ACHN (cell line): ENCODE data around the gene NET1.
"Not testable (repeated sequence)": the region's sequence is repeated elsewhere in the genome, so short reads cannot be mapped to it uniquely, and the experiment has no call there.

ENCODE experiments used
- DNase-seq: peaks from one replicate; pipeline ENCODE4 v3.0.0-alpha.2; 2015
- in situ Hi-C: cut with HindIII; loops from 2 replicates; pipeline ENCODE4 v1.10.0; 2017; ENCODE audit warnings: low sequenced_read_pairs, low pct_ligation_motif_present, low pct_unique_long_range_greater_than_20kb

NET1 gene

DNA sequence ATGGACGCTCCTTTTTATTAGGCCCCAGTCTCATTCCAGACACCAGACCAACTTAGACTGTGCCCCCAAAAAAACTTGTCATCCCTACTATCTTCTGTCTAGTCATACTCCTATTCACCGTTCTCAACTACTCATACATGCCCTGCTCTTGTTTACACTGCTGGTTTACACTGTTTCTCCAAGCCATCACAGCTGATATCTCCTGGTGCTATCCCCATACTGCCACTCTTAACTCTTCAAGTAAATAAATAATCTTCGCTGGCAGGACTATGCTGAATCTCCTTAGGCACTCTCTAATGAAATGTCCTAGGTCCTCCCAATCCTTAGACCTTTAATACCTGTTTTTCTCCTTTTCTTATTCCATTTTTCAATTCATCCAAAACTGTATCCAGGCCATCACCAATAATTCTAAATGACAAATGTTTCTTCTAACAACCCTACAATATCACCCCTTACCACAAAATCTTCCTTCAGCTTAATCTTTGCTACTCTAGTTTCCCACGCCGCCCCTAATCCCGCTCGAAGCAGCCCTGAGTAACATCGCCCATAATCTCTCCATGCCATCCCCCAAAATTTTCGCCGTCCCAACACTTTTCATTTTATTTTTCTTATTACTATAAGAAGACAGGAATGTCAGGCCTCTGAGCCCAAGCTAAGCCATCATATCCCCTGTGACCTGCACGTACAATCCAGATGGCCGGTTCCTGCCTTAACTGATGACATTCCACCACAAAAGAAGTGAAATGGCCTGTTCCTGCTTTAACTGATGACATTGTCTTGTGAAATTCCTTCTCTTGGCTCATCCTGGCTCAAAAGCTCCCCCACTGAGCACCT lies 63.8 kb downstream of the NET1 start:
- in situ Hi-C loops, DNase-seq: not testable (repeated sequence)

DNA sequence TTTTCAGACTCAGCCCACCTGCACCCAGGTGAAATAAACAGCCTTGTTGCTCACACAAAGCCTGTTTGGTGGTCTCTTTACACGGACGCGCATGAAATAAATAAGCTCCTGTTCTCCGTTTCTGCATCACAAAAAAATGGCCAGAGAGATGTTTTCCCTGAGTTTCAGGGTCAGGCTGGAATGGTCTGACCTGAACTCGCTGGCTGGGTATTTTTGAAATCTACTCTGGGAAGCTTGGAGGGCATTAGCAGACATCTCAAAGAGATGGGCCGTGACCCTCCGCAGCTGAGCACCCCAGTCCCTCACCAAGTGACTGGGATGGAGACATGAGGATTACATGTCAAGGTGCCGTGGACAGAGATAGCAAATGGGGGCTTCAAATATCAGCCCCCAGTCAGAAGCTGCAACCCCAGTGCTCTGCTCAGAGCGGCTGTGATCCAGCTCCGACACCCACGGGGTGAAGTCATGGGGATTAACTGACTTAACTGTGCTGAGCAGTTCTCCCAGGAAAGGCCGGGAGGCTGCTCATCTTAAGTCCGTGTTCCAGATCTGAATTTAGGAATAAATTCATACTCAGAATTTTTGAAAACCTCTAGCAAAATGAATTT lies 64.7 kb downstream of the NET1 start:
- no peak for DNase-seq
- in situ Hi-C loops = no loop called here

DNA sequence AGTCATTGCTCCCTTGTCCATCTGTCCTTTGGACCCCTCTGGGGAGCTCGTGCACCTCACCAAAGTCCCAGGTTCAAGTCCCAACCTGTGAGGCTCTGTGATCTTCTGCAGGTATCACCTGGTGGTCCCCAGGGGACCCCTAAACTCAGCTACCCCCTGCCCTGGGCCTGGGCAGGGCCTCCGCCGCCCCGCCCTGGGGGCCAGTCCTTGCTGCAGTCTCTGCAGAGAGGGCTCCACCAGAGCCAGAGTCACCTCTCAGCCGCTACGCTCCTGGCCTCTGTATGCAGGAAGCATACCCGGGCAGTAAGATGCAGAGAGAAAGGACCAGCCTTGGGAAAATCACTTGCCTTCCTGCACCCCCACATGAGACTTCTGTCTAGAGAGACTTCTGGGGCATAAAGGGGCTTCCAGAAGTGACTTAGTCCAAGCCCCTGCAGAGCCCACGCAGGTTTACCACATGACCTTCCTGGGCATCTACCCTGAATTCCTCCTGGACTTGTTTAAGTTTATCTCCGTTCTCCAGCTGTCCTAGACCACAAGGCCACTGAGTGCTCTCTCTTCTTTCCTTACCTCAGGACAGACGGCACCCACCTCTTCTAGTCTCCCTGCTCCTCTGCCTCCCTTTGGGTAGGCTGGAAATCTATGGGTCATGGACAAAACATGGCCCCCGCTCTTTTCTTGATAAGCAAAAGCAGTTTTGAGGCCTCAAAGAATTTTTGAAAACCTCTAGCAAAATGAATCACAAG lies 65.8 kb downstream of the NET1 start:
- DNase-seq = no peak
- in situ Hi-C loops = no loop called here

DNA sequence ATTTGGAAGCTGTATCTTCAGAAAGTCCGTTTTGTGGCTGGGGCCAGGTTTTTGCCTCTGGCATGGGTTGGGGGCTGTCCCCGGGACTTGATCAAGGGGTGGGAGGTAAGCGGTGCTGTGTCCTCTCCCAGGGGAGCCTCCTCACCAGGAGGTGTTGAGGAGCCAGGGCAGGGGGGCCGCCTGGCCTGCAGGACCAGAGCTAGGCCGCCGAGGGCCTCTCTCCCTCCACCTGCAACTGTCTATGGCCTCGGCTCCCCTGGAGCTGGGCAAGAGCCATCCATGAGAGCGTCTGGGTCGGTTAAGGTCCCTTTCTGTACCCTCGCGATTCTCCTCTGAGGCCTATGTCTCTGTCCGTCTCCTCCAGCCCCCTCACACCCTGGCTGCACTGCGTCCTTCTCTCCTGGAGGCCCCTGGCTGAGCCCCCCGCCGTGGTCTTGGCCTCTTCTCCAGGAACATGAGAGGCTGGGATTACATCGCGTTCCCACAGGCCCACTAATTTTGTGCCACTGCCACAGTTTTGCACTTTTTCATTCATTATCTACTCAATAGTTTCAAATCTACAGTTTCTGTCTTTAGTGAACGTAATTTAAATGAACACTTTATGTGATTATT lies 66.4 kb downstream of the NET1 start:
- in situ Hi-C loops = no loop called here
- no peak for DNase-seq

DNA sequence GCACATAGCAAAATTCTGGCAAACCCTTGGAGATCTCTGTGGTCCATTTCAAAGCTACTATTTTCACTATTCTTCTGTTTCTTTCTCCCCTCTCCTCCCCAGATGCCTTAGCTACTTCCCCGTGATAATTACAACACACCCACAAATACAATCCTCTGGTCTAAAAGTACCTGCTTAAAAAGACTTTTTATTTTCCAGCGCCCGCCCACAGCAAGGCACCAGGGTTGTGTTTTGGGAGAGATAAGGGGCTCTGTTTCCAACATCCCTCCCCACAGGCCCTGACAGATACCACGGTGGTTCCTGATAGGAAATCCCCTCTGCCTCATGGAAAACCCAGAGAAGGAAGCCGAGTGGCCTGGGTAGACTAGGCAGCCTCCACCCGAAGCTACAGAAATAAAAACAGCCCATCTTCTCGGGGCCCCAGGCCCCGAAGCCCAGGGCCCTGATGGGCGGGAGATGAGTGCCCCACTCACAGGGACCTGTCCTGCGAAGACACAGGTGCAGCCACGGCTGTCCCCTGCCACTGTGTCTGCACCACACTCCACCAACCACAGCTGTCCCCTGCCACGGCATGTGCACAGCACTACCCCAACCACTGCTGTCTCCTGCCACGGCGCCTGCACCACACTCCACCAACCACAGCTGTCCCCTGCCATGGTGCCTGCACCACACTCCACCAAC lies 67.3 kb downstream of the NET1 start:
- DNase-seq = no peak
- in situ Hi-C loops = no loop called here

DNA sequence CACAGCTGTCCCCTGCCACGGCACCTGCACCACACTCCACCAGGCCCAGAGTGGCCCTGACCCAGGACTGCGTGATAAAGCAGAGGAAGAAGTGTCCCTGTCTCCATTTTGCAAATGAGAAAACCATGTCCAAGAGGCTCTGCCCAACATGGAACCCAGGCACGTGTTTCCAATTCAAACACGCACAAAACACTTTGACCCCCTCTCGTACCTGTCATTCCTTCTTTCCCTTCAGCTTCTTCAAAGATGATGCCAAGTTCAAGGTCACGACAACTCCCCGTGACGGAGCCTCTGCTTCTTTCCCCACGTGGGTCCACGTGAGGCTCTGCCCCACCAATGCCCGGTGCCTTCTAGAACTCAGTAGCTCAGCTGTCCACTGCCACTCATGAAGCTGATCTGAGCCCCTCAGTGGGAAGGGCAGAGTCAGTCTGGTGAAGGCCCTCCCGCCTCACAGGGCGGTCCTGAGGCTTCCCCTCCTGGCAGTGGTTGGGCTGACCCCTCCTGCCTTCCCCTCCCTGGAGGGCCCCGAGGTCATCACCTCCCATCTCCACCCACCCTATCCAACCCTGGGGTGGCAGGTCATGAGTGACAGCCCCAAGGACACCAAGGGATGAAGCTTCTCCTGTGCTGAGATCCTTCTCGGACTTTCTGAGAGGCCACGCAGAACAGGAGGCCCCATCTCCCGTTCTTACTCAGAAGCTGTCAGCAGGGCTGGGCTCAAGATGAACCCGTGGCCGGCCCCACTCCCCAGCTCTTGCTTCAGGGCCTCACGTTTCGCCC lies 68.0 kb downstream of the NET1 start:
- no peak for DNase-seq
- in situ Hi-C loops = no loop called here

DNA sequence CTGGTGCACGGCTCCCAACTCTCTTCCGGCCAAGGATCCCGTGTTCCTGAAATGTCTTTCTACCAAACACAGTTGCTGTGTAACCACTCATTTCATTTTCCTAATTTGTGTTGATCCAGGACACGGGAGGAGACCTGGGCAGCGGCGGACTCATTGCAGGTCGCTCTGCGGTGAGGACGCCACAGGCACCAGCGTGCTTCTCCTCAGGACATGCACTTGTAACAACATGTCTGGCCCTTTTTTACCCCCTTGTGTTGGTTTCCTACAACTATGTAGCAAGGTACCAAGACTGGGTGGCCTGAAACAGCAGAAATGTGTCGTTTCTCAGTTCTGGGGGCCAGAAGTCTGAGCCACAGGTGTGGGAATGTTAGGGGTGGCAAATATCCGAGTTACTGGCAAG lies 68.8 kb downstream of the NET1 start:
- in situ Hi-C loops = no loop called here
- DNase-seq = no peak

DNA sequence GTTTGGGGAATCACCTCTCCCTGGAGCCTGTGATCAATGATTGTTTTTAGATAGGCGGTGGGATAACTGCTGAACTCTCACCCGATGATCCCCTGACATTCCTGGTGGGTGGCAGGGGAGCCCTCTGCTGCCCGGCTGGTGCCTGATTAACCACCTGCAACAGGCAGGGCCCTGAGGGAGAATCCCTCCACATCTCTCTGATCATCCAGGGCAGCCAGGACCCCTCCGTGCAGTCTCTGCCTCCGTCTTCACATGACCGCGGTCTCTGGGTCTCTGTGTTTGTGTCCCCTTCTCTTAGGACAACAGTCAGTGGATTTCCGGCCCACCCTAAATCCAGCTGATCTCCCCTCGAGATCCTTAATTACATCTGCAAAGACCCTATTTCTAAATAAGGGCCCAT lies 69.7 kb downstream of the NET1 start:
- no peak for DNase-seq

DNA sequence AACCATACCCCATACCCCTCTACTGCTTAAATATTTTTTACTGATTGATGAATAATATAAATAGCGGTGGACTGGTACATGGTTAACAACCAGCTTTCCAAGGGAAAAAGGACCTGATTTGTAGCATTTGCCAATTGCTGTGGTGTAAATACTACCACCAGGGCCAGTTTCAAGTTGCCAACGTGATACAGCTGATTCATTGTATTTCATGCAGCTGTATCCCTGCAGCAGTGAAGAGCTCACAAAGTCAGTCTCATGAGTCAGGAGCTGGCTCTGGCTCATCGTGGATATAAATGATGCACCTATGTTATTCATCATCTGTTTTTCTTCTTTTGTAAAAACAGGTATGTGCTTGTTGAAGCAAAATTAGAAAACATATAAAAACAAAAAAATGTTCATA lies 71.8 kb downstream of the NET1 start:
- in situ Hi-C loops = no loop called here
- DNase-seq = no peak

More for the DNA sequence above, 69.7 kb downstream of the NET1 start:
- in situ Hi-C loops = no loop called here

DNA sequence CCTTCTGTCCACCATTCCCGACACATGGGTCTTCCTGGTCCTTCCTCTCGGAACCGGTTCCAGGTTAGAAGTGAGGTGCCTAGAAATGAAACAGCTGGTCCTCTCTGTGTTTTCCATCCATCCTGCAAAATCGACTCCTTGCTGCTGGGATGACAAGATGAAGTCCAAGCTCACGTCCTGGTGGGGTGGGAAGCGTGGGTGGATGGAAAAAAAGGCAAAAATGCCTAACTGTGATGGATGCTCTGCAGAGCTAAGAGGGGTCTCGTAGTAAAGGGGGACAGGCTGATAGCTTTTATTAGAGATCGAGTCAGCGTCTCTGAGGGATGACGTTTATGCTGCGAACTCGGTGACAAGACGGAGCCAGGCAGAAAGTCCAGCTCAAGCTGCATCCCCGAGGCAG lies 72.9 kb downstream of the NET1 start:
- DNase-seq = no peak
- in situ Hi-C loops = no loop called here

DNA sequence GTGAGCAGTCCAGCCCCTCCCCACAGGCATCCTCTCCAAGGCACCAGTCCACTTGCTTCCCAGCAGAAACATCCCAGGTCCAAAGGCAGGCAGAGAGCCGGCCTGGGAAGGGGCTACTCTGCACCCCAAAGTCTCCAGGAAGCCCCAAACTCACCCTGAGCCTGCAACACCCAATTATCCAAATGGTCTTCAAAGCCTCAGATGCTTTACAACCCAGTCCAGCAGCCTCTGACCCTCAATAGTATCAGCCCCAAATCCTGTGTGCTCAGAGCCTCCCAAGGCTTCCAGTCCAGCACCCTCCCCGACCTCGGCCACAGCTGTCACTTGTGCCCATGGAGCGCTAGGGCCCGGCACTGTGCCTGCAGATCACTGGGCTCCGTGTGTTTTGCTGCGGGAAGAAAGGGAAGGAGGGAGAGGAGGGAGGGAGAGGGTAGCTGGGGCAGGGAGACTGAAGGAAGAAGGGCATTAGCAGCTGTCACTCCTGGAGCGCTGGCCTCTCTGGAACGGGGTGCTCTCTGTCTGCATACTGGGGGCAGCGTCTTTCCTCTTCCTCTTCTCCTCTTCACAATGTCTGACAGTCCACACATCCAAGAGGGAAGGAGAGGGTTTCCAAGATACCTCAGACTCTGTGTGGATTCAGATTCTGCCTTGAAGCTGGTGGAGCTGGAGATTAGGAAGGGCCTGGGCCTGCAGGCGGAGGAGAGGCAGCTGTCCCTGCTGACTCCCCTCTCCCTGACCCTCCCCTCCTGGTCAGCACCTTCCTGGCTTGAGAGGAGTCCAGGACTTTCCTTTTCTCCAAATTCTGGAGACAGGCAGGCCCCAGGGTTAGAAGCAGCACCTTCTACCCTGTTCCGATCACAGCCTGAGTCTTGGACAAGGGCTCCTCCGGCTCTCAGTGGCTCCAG lies 73.8 kb downstream of the NET1 start:
- in situ Hi-C loops = no loop called here
- DNase-seq = no peak

DNA sequence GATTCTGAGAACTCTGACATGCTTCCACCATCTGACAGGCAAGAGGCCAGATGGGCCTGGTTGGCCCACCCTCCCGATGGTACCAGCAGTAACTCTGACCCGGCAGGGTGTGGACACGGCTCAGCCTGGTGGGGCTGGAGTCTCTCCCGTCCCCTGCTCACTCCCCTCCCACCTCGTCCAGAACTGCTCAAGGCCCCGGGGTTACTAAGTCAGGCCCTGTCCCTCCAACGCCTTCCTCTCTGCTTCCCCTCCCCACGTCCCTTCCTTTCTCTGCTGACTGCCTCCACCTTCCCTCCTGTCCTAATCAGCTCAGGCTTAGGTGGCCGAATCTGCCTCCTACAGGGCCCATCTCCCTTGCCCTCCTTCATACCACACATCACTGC lies 74.5 kb downstream of the NET1 start:
- in situ Hi-C loops = no loop called here
- no peak for DNase-seq

DNA sequence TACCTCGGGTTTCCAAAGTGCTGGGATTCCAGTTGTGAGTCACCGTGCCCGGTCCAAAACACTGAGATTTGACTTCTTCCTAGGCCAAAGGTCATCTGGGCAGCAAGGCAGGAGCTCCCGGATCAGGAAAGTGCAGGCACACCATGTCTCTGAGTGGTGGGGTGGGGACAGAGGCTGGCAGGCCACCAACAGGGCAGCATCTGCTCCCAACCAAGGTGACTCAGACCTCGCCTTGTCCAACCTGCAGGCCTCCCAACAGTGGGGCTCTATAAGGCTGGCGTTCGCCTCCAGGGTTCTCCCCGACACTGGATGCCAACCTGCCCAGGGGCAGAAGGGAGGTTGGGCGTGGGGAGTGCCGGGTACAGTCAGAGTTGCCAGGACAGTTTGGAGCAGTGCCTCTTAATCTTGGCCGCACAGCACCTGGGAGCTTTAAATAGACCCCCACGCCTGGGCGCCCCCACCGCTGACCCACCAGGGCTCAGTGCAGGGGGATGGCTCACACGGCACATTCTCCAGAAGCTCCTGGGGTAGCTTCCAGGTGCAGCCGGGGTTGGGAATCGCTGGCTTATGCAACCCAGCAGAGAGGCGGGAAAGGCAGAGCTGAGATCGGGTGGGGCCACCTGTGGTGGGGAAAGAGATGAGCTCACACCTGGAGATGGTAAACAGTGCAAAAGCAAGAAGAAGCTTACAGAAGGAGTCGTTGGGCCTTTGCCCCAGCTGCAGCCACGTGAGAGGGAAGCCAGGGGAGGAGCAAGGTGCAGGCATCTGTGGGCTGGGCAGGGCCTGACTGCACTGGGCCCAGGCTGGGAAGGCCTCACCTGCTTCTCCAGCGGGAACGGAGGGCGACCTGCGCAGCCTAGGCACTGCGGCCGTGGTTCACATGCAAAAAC lies 76.2 kb downstream of the NET1 start:
- in situ Hi-C loops = no loop called here
- DNase-seq = no peak

DNA sequence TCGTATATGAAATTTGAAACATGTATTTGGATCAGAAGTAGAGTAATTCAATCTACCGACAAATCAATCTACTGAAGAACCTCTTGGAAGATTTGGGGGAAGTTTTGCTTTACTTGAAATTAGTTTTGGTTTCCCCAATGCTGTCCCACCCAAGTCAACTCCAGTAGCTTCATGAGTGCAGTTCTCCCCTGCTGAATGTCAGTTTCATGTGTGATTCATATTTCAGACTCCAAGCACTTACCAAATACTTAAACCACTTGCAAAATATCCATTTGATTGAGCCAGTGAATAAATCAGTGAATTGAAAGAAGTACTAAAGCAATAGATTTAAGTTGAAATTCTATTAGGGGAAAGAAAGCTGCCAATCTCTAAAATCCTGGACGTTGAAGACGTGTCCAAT lies 77.7 kb downstream of the NET1 start:
- no peak for DNase-seq

DNA sequence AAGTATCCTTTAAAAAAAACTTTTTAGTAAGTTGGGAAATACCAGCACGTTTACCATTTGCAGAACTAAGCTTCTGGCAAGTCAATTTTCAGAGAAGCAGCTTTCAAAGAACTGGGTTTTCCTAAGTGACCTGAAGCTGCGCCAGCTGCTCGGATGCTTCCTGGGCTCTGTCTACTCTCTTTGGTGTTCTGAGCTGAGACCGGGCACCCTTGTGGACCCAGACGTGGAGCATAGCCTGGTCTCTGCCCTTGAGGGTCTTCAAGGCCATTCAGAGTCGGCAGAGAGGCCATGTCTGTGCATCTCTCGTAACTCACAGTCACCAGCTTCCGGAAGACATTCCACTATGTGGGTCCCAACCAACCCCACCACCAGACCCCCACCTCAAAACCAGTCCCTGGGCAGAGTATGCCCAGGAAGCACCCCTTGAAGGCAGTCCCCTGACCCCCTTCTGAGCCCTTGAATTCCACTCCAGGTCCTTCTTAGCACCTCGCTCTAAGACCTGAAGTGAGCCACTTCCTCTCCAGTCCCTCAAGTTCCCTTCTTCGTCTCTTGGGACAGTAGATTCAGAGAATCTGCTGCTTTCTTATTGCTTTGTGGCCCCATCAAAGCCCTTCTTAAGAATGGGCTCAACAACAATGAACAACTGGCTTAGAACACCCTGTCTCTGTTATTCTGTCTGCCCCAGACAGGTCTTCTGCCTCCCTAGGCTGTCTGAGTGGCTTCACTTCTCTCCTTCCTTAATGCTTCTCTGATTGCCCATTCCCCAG lies 78.5 kb downstream of the NET1 start:
- no peak for DNase-seq
- in situ Hi-C loops = no loop called here

More for the DNA sequence above, 77.7 kb downstream of the NET1 start:
- in situ Hi-C loops = no loop called here

DNA sequence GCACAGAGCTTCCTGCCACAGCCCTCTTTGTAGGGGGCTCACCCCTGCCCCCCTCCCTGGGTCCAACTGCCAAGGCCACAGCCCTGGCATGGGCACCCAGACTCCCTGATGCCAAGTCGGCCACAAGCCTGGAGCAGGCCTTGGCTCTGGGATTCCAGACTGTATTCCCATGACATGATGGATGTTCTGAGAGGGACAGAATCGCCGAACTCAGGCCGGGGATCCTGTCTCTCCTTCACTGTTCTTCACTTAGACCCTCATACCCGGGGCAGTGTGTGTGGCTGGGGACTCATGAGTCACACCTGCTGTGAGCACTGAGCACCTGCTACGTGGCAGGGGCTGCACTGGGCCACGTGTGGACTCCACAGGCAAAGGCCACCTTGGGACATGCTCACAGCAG lies 79.1 kb downstream of the NET1 start:
- in situ Hi-C loops = no loop called here

More for the DNA sequence above, 79.1 kb downstream of the NET1 start:
- no peak for DNase-seq
